HG03135 (cell line): ENCODE measurements around the gene LRRC36.
"Not testable (repeated sequence)": the region's sequence is repeated elsewhere in the genome, so short reads cannot be mapped to it uniquely, and the experiment has no call there.

Experiments used
- ATAC-seq: cut with Tn5 transposase; IDR thresholded peaks from one replicate; pipeline ENCODE4 v1.9.1; 2021; ENCODE audit warnings: mild to moderate bottlenecking, moderate library complexity; ENCODE audit not compliant: unreplicated experiment

LRRC36 gene

GRCh38 chr16:67341250-67341649, 14.6 kb downstream of the LRRC36 start:
- ATAC-seq: no peak

GRCh38 chr16:67342616-67343015, 16.0 kb downstream of the LRRC36 start:
- no peak for ATAC-seq

GRCh38 chr16:67345401-67345800, 18.8 kb downstream of the LRRC36 start:
- no peak for ATAC-seq

- no peak for ATAC-seq
These were observed 19.7 kb downstream of the LRRC36 start for GRCh38 chr16:67346341-67346740.

GRCh38 chr16:67349172-67349571, 22.6 kb downstream of the LRRC36 start:
- no peak for ATAC-seq

GRCh38 chr16:67350324-67350723, 23.7 kb downstream of the LRRC36 start:
- ATAC-seq: no peak

GRCh38 chr16:67352463-67352862, 25.8 kb downstream of the LRRC36 start:
- ATAC-seq: not testable (repeated sequence)

- ATAC-seq: no peak
These were observed 29.8 kb downstream of the LRRC36 start for GRCh38 chr16:67356396-67356795.

- no peak for ATAC-seq
These were observed 30.9 kb downstream of the LRRC36 start for GRCh38 chr16:67357561-67357960.

GRCh38 chr16:67359540-67360269, 33.1 kb downstream of the LRRC36 start:
- ATAC-seq: not testable (repeated sequence)

- ATAC-seq: no peak
These were observed 34.4 kb downstream of the LRRC36 start for GRCh38 chr16:67361038-67361437.

- no peak for ATAC-seq
These were observed 38.1 kb downstream of the LRRC36 start for GRCh38 chr16:67364600-67365235.

- no peak for ATAC-seq
These were observed 44.0 kb downstream of the LRRC36 start for GRCh38 chr16:67370661-67371060.

- ATAC-seq: no peak
These were observed 46.0 kb downstream of the LRRC36 start for GRCh38 chr16:67372664-67373063.

GRCh38 chr16:67376012-67376411, 49.4 kb downstream of the LRRC36 start:
- not testable (repeated sequence) for ATAC-seq

GRCh38 chr16:67378642-67379041, 52.0 kb downstream of the LRRC36 start:
- no peak for ATAC-seq

- no peak for ATAC-seq
These were observed 56.7 kb downstream of the LRRC36 start for GRCh38 chr16:67383284-67383683.

- no peak for ATAC-seq
These were observed 58.3 kb downstream of the LRRC36 start for GRCh38 chr16:67384778-67385510.

- ATAC-seq: no peak
These were observed 60.3 kb downstream of the LRRC36 start for GRCh38 chr16:67386861-67387455.

- ATAC-seq: no peak
These were observed 61.0 kb downstream of the LRRC36 start for GRCh38 chr16:67387479-67388079.

- ATAC-seq: no peak
These were observed 61.6 kb downstream of the LRRC36 start for GRCh38 chr16:67388191-67388590.
